ENCODE measurements around the gene U2AF1.
"Not testable (repeated sequence)": the region's sequence is repeated elsewhere in the genome, so short reads cannot be mapped to it uniquely, and the experiment has no call there.

Gene U2AF1

DNA sequence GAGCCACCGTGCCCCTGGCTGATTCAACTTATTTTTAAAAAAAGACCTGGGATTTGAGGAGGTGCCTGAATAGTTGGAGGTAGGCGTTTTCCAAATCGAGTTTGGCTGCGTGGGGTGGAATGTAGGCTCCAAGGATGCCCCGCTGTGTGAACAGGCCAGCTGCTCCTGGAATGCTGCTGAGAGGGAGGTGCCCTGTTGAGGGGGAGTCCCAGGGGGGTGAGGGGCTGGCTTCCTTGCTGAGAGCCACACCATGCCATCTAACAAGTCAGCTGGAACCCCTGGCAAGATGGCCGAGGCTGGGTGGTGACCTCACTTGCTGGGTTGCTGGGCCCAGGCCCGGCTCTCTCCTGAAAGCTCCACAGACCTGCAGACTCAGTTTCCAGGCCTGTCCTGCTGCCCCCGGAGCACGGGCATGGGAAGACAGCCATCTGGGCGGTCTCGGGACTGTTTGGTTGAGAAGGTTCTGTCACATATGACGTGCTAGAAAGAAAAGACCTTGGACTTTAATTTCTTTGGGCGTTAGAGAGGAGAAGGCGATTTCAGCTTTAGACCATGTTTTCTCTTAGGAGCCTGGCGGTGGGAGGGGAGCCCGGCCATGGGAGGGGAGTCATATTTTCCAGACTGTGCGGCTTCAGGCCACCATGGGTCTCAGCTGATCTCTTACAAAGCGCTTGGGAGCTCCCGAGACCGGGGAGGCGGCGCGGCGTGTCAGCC, 24.6 kb downstream of the U2AF1 start:
- DNase-seq (ENCODE audit: low read depth in 1 of 2, low spot score in 1 of 2): not testable (repeated sequence)

DNA sequence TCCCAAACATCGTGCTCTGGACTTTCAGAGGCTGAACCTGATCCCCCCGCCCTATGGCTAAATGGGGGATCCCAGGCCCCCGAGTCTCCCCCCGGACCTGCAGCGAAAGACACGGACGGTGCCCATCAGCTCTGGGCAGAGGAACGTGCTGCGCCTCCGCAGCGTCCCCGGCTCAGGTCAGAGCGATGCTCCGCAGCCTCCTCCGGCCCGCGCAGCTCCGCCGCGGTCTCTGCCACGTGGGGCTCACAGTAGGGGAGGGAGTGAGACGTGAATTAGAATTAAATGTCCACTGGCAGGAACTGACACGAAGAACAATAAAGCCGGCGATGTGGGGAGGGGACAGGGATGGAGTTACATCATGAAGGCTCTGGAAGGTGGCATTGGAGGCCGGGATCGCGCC, 30.7 kb downstream of the U2AF1 start:
- not testable (repeated sequence) for DNase-seq (ENCODE audit: low read depth in 1 of 2, low spot score in 1 of 2)

- not testable (repeated sequence) for DNase-seq (ENCODE audit: low read depth in 1 of 2, low spot score in 1 of 2)
Measured at GRCh38 chr21:43076023-43076637, 31.2 kb downstream of the U2AF1 start.

DNA sequence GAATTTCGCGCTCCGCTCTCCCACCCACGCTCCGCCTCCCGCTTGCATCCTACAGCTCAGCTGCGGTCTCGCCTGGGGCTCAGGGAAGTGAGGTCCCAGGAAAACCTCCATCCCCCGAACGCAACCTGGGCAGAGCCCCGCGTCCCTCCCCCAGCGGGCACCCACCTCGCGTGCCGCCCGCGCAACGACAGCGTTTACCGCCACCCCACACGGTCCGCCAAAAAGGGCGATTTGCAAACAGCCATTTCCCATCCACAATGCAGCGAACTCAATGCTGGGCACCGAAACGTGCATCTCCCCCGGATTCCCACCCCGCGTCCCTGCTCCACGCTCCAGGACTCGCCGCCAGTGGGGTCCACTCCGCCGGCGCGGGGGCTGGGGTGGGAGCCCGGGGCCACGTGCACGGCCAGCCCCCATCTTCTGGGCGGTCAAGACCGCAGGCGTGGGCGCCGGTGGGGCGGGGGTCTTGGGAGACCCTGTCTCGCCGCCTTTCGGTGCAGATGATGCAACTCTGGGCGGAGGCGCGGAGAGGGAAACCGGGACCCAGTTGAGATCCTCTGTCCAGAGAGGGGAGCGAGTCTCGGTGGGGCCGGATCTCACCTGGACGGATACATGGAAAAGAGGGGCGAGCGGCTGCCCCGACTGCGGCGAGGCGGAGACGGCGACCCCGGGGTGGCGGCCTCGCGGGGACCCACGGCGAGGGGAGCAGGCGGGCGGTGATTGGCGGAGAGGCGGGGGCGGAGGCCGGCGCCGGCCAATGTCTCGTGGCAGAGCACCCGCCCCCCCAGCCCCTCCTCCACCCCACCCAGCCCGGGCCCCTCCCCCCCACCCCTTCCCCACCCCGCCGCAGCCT, 32.0 kb downstream of the U2AF1 start, which contains the start of gene CBS:
Gene CBS (minus strand): TSS at position 666 of the 853 bp plus-strand sequence. CDS start 3,642 bp downstream, outside the sequence.
- not testable (repeated sequence) for DNase-seq (ENCODE audit: low read depth in 1 of 2, low spot score in 1 of 2)

- not testable (repeated sequence) for DNase-seq (ENCODE audit: low read depth in 1 of 2, low spot score in 1 of 2)
Measured at GRCh38 chr21:43074401-43075169, 32.8 kb downstream of the U2AF1 start.

GRCh38 chr21:43072742-43073141, 34.6 kb downstream of the U2AF1 start:
- not testable (repeated sequence) for DNase-seq (ENCODE audit: low read depth in 1 of 2, low spot score in 1 of 2)

DNA sequence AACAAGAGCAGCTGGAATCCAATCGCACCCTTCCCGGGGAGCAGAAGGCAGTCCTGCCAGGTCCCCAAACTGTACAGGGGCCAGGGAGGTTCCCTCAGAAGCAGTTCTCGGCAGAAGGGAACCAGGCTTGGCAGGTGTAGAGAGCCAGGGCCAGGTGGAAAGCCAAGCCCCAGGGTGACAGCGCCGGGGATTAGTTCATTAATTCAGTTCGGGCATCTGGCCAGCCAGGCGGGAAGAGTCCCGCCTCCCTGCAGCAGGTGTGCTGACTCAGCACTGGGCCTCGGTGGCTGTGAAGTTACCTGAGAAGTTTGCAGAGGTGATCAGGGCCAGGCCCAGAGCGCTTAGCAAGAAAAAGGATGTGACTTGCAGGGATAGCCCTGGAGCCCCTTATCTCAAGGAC, 37.7 kb downstream of the U2AF1 start:
- DNase-seq (ENCODE audit: low read depth in 1 of 2, low spot score in 1 of 2): not testable (repeated sequence)

DNA sequence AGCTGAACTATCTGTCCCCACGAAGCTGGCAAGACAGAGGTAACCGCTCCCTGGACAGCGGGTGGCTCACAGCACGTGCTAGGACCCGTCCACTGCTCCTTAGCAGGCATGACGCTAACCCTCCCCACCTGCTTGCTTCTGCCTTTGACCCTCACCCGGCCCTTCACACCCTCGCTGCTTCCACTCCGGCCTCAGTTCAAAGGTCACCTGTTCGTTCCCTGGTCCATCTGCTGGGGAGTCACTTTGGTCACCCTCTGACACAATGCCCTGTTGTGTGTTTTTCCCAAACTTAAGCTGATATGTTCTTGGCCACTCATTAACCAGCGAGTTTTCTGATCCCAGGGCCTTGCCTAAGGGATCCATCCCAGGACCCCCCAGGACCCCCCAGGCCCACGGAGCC, 39.3 kb downstream of the U2AF1 start:
- DNase-seq (ENCODE audit: low read depth in 1 of 2, low spot score in 1 of 2): not testable (repeated sequence)

- DNase-seq (ENCODE audit: low read depth in 1 of 2, low spot score in 1 of 2): not testable (repeated sequence)
Measured at GRCh38 chr21:43066690-43067089, 40.7 kb downstream of the U2AF1 start.

DNA sequence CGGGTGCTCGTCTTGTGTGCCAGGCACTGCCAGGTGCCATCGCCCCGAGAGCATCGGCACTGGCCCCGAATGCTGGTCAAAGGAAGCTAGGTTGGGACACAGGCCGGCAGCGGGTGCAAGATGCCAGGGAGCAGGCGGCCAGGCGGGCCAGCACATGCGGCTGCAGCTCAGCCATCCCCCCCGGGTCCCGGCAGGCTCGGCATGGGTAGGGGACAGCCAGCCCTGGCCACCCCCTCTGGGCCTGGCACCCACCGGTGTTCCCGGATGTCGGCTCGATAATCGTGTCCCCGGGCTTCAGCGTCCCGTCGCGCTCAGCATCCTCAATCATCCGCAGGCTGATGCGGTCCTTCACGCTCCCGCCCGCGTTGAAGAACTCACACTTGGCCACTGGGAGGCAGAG, 41.4 kb downstream of the U2AF1 start:
- DNase-seq (ENCODE audit: low read depth in 1 of 2, low spot score in 1 of 2): not testable (repeated sequence)

- DNase-seq (ENCODE audit: low read depth in 1 of 2, low spot score in 1 of 2): not testable (repeated sequence)
Measured at GRCh38 chr21:43064265-43064917, 43.0 kb downstream of the U2AF1 start.

GRCh38 chr21:43062955-43063664, 44.3 kb downstream of the U2AF1 start:
- not testable (repeated sequence) for DNase-seq (ENCODE audit: low read depth in 1 of 2, low spot score in 1 of 2)

- not testable (repeated sequence) for DNase-seq (ENCODE audit: low read depth in 1 of 2, low spot score in 1 of 2)
Measured at GRCh38 chr21:43053112-43053511, 54.3 kb downstream of the U2AF1 start.

DNA sequence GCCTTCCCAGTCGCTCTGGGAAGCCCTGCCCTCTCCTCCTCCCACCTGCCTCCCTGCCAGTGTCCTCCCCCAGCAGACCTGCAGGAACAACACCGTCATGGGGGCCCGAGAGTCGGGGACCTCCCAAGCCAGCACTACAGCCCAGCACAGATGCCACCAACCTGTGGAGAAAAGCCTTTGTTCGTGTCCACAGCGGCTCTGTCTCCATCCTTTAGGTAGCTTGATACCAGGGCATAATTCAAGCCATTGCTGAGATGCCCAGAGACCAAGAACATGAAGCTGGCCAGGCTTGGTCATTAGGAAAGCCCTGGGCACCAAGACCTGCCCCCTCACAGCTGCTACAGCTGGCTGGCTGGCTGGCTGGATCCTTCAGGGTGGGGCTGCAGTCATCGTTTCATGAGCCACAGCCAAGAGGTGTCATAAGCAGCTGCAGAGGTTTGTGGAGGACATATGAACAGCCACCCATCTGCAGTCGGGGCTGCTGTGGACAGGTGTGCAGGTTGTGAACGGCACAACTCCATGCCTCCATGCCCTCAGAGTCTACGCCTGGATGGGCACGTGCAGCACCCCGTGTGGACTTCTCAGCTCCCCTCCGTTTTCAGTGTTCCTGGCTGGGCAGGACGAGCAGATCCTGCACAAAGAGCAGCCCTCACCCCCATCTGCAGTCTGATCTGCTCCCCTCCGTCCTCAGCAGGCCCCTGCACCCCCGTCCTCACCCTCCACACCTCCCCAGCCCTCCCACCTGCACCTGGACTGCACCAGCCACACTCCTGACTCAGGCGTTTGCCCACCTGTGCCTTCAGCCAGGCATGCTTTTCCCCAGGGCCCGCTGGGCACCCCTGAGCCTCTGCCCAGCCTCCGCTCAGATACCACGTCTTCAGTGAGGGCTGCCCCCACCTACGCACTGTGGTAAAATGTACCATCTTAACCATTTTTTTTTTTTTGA, 61.2 kb downstream of the U2AF1 start:
- DNase-seq (ENCODE audit: low read depth in 1 of 2, low spot score in 1 of 2): not testable (repeated sequence)

DNA sequence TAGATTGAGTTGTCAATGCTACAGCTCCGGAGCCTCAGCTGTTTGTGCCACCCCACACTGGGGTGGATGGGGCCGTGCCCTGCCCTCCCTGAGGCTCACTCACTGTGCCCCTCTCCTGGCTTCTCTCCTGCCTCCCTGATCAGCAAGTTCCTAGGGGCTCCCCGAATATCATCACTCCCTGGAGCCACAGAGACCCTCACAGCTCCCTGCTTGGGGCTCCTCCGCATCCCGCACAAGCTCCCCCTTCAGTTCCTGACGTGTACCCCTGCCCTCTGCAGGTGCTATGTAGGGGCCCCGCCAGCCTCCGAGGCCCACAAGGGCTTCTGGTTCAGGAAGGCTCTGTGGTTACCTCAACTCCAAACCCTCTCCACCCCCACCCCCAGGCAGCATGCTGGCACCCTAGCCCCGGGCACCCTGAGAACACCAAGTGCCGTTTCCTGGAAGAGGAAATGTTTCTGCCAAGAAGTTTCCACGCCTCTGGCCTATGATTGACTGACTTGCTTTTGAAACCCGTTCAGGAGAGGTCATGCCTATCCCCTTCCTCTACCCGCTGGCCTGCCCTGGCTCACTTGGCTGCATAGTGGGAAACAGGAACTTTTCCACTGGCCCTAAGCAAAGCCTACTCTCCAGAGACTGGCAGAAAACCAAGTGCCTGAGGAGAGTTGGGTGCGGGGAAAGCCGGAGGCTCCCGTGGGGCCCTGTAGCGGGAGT, 62.0 kb downstream of the U2AF1 start:
- not testable (repeated sequence) for DNase-seq (ENCODE audit: low read depth in 1 of 2, low spot score in 1 of 2)

DNA sequence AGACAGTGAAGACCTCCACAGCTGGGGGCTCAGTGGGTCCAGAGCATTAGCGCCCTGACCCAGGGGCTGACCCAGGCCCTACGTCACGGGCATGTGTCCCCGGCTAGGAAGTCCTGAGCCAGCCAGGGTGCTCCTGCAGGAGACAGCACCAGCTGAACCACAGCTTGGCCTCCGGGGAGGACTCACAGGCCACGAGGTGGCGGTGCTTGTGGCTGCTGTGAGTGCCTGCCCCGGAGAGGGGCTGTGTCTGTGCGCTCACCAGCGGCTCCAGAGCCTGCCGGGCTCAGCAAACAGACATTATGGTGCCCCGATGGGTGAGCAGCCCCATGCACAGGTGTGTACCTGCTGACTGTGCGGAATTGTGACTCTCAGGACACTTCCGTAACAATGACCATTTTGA, 62.8 kb downstream of the U2AF1 start:
- not testable (repeated sequence) for DNase-seq (ENCODE audit: low read depth in 1 of 2, low spot score in 1 of 2)

GRCh38 chr21:43043291-43043690, 64.1 kb downstream of the U2AF1 start:
- not testable (repeated sequence) for DNase-seq (ENCODE audit: low read depth in 1 of 2, low spot score in 1 of 2)

All from activated T-helper 1 cell treated with anti-CD3 and anti-CD28 coated beads, Interleukin-2, amount 50 U/mL, for 16 hours (primary cell).